Measurements from ENCODE around the gene FAM237B.

GRCh38 chr7:90298145-90299038 is 22.7 kb downstream of the FAM237B start:
- TF ChIP-seq ZNF121 (CRISPR knock-in tag; IDR thresholded peaks at IDR 0.05) (no peak), TARDBP (CRISPR knock-in tag; IDR thresholded peaks at IDR 0.05) (no peak), RBM22 (optimal IDR thresholded peaks at IDR 0.05; ENCODE audit: low read length) (no peak), HIVEP1 (CRISPR knock-in tag; IDR thresholded peaks at IDR 0.05) (no peak), CEBPB (IDR thresholded peaks at IDR 0.05; ENCODE audit: borderline replicate concordance, low read depth, low read length) (no peak)
- TF ChIP-seq, protein P1, sequence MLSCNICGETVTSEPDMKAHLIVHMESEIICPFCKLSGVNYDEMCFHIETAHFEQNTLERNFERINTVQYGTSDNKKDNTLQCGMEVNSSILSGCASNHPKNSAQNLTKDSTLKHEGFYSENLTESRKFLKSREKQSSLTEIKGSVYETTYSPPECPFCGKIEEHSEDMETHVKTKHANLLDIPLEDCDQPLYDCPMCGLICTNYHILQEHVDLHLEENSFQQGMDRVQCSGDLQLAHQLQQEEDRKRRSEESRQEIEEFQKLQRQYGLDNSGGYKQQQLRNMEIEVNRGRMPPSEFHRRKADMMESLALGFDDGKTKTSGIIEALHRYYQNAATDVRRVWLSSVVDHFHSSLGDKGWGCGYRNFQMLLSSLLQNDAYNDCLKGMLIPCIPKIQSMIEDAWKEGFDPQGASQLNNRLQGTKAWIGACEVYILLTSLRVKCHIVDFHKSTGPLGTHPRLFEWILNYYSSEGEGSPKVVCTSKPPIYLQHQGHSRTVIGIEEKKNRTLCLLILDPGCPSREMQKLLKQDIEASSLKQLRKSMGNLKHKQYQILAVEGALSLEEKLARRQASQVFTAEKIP (CRISPR knock-in tag; IDR thresholded peaks at IDR 0.05; ENCODE audit: borderline replicate concordance), result no peak
